ENCODE data around the gene RALGAPA2. TPM values are rescaled to one million over a fixed set of nuclear protein-coding genes. Genes with fewer than 3 reads are reported as not detected.

The RALGAPA2 gene
- total RNA-seq, 1 donor from 2014 or later, result 88.9 TPM

DNA sequence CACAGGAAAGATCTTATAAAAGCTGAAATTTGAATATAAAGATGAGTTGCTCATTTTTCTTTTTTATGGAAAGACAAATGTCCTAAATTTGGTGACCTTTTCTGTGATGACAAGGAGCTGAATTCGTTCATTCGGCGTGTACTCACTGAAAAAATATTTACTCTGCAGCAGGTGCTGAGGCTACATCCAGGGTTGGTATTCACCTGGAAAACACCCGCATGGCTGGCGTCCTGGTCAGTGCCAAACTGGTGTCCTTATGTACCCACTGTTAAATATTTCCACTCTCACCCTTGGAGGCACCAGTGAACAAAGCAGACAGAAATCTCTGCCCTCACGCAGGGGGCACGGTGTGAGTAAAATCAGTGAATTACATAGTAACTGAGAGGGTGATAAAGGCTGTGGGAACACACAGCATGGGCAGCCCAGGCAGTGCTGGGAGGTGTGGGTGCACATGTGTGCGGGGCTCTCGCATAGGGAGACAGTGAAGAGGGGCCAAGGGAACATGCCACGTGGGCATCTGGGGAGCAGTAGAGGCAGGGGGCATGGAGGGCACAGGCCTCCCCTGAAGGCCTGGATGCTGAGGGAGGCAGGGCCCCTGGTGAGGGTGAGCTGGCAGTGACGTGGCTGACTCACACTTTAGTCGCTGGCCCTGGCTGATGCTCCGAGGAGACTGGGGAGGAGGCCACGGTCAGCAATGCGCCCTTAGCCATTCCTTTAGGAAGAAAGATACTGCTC lies 254.9 kb downstream of the RALGAPA2 start:
- Histone ChIP-seq H3K27me3 (no peaks in the 10 kb centered on the region), H3K4me1 (peaks cover 4% of the 10 kb centered on the region), H3K36me3 (peaks cover 34% of the 10 kb centered on the region), H3K27ac (no peak overlapping the region), H3K4me3 (no peak overlapping the region), H3K9me3 (no peaks in the 10 kb centered on the region)
- no peak for ATAC-seq
- intact Hi-C loops (cut with DNase I), result no loop called here
- no peak for DNase-seq
- TF ChIP-seq, protein P1, sequence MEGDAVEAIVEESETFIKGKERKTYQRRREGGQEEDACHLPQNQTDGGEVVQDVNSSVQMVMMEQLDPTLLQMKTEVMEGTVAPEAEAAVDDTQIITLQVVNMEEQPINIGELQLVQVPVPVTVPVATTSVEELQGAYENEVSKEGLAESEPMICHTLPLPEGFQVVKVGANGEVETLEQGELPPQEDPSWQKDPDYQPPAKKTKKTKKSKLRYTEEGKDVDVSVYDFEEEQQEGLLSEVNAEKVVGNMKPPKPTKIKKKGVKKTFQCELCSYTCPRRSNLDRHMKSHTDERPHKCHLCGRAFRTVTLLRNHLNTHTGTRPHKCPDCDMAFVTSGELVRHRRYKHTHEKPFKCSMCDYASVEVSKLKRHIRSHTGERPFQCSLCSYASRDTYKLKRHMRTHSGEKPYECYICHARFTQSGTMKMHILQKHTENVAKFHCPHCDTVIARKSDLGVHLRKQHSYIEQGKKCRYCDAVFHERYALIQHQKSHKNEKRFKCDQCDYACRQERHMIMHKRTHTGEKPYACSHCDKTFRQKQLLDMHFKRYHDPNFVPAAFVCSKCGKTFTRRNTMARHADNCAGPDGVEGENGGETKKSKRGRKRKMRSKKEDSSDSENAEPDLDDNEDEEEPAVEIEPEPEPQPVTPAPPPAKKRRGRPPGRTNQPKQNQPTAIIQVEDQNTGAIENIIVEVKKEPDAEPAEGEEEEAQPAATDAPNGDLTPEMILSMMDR (IDR thresholded peaks at IDR 0.05), result no peak

DNA sequence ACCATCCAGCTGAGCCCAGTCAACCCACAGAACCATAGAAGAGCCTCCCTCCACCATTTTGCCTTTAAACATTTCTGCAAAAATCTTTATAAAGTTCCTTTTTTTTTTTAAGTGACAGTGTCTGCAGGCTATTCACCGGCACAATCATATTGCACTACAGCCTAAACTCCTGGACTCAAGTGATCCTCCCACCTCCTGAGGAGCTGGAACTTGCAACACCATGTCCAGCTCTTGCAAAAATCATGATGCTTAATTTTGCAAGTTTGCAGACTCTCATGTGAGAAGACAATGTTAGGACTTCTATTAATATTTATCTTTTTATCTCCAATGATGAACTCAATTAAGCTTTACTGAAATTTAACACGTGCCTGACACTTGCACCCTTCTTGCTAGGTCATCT lies 255.7 kb downstream of the RALGAPA2 start:
- Histone ChIP-seq H3K9me3 (no peaks in the 10 kb centered on the region), H3K27me3 (no peaks in the 10 kb centered on the region), H3K4me1 (peaks cover 9% of the 10 kb centered on the region), H3K36me3 (peaks cover 26% of the 10 kb centered on the region), H3K27ac (no peak overlapping the region), H3K4me3 (no peak overlapping the region)
- intact Hi-C loops (cut with DNase I), result no loop called here
- TF ChIP-seq, protein P1 (IDR thresholded peaks at IDR 0.05), result no peak
- DNase-seq (no peak), ATAC-seq (no peak)

DNA sequence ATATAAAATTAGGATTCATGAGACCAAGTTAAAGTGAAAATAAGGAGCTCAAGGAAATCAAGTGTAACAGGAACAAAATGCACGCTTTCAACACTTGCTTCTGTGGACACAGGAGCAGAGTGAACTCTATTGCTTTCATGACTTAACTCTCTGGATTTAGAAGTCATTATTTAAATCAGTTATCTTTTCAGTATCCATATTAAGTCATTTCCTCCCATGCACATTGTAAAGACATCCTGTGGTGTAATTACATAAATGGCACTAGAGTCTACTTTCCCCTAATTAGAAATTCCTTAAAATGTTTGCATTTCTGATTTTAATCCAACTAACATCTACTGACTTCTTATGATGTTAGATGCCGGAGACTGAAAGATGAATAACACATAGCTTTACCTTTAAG lies 256.5 kb downstream of the RALGAPA2 start:
- H3K36me3 ChIP-seq, result peaks cover 26% of the 10 kb centered on the region
- H3K27me3 ChIP-seq, result no peaks in the 10 kb centered on the region
- no peak overlapping the region for H3K27ac ChIP-seq
- no peak overlapping the region for H3K4me3 ChIP-seq
- ATAC-seq, result no peak
- intact Hi-C loops (cut with DNase I), result no loop called here
- TF ChIP-seq, protein P1 (IDR thresholded peaks at IDR 0.05), result no peak
- DNase-seq, result no peak
- no peaks in the 10 kb centered on the region for H3K9me3 ChIP-seq
- H3K4me1 ChIP-seq, result peaks cover 9% of the 10 kb centered on the region

DNA sequence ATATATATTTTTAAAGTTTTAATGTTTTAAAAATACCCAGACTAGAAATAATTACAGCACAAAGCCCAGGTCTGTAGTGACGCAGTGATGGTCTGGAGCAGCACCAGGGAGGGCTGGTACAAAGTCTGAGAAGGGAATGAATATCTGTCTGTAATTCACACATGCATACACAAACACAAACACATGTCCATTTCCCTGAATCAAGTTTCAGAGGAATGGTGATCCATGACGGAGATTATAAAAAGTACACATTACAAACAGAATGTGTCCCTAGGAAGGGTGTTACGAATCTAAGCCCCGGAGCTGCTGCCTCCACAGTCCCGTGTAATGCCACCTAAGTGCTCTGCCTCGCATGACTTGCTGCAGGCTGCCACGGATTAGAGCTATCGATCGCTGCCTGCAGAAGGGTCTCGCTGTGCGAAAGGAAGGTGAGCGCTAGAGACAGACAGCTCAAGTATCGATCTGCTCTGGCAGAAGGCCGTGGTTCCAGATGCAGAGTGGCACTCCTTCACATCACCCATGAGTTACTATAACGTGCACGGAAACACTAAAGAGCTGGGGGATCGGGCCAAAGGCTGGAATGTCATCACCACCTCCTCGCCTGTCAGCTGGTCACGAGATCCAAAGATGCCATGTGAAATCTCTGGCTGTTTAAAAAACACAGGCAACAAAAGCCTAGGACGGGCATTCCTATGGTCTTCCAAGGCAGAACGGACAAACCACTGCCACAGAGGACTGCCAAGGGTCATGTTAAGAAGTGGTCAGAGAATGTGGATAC lies 257.4 kb downstream of the RALGAPA2 start:
- intact Hi-C loops (cut with DNase I), result no loop called here
- ATAC-seq (no peak), DNase-seq (no peak)
- H3K27ac ChIP-seq, result no peak overlapping the region
- no peaks in the 10 kb centered on the region for H3K27me3 ChIP-seq
- TF ChIP-seq, protein P1 (IDR thresholded peaks at IDR 0.05), result no peak
- H3K4me1 ChIP-seq, result peaks cover 9% of the 10 kb centered on the region
- H3K36me3 ChIP-seq, result peaks cover 26% of the 10 kb centered on the region
- H3K9me3 ChIP-seq, result no peaks in the 10 kb centered on the region
- no peak overlapping the region for H3K4me3 ChIP-seq

DNA sequence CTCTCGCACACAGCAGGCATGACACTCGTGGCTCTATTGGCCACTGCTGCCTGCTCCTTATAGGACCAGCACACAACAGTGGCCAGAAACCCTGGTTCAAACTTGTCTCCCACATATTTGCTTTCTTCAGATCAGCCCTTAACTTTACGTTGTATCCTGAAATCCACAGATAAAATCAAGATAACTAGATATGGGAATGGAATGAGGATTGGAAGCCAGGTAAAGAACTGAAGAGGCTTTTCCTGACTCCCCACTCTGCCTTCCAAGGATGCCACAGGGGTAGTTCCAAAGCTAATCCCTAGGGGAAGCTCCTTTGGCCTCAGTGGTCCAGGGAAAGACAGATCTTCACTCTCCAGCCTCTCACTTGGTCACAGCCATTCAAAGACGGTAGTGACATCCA lies 258.1 kb downstream of the RALGAPA2 start:
- Histone ChIP-seq H3K36me3 (peaks cover 26% of the 10 kb centered on the region), H3K4me3 (no peak overlapping the region), H3K4me1 (peaks cover 9% of the 10 kb centered on the region), H3K27ac (no peak overlapping the region), H3K27me3 (no peaks in the 10 kb centered on the region), H3K9me3 (no peaks in the 10 kb centered on the region)
- ATAC-seq, result no peak
- DNase-seq, result no peak
- TF ChIP-seq, protein P1 (IDR thresholded peaks at IDR 0.05), result no peak
- intact Hi-C loops (cut with DNase I), result no loop called here
